ENCODE results near the gene CERS3. TPM values are rescaled to one million over a fixed set of nuclear protein-coding genes. Genes with fewer than 3 reads are reported as not detected.

The CERS3 gene
- total RNA-seq, 4 donors from 2014 or later: 0.11 TPM; not detected in 3

GRCh38 chr15:100544946-100545345 lies 16.2 kb upstream of the CERS3 start:
- TF ChIP-seq EP300 (IDR thresholded peaks at IDR 0.05) (no peak), POLR2AphosphoS5 (IDR thresholded peaks at IDR 0.05) (no peak), CTCF (IDR thresholded peaks at IDR 0.05) (no peak), POLR2A (IDR thresholded peaks at IDR 0.05; ENCODE audit: low read depth) (no peak)
- intact Hi-C loops (cut with DNase I): no loop called here
- no peak for DNase-seq (ENCODE audit: extremely low spot score)
- Histone ChIP-seq H3K27me3 (peaks cover 0 to 44% (median 0%) of the 10 kb centered on the region in 4 donors), H3K27ac (replicated peaks in 1 of 4) (no peak overlapping the region), H3K36me3 (no peaks in the 10 kb centered on the region), H3K4me1 (peaks cover 0 to 10% (median 0%) of the 10 kb centered on the region in 4 donors), H3K9me3 (no peaks in the 10 kb centered on the region), H3K4me3 (no peak overlapping the region)
- WGBS: 66% methylated on average over 6 of the region's 6 CpGs

GRCh38 chr15:100544338-100544841 lies 15.6 kb upstream of the CERS3 start:
- TF ChIP-seq POLR2AphosphoS5 (IDR thresholded peaks at IDR 0.05) (no peak), EP300 (IDR thresholded peaks at IDR 0.05) (no peak), POLR2A (IDR thresholded peaks at IDR 0.05; ENCODE audit: low read depth) (no peak), CTCF (IDR thresholded peaks at IDR 0.05) (no peak)
- Histone ChIP-seq H3K9me3 (no peaks in the 10 kb centered on the region), H3K27ac (replicated peaks in 1 of 4) (no peak overlapping the region), H3K27me3 (peaks cover 0 to 50% (median 0%) of the 10 kb centered on the region in 4 donors), H3K4me1 (peaks cover 0 to 10% (median 0%) of the 10 kb centered on the region in 4 donors), H3K4me3 (no peak overlapping the region), H3K36me3 (no peaks in the 10 kb centered on the region)
- DNase-seq (ENCODE audit: extremely low spot score): no peak
- WGBS: 80% methylated on average over 1 of the region's 57 CpGs
- intact Hi-C loops (cut with DNase I): no loop called here

GRCh38 chr15:100542290-100542689 lies 13.5 kb upstream of the CERS3 start:
- WGBS: 96% methylated on average over 6 of the region's 6 CpGs
- Histone ChIP-seq H3K4me1 (peaks cover 0 to 10% (median 0%) of the 10 kb centered on the region in 4 donors), H3K27ac (replicated peaks in 1 of 4) (no peak overlapping the region), H3K9me3 (no peaks in the 10 kb centered on the region), H3K4me3 (no peak overlapping the region), H3K27me3 (peaks cover 0 to 51% (median 0%) of the 10 kb centered on the region in 4 donors), H3K36me3 (no peaks in the 10 kb centered on the region)
- DNase-seq (ENCODE audit: extremely low spot score): no peak
- TF ChIP-seq CTCF (IDR thresholded peaks at IDR 0.05): no peak
- TF ChIP-seq POLR2AphosphoS5 (IDR thresholded peaks at IDR 0.05): no peak
- no peak for TF ChIP-seq POLR2A (IDR thresholded peaks at IDR 0.05; ENCODE audit: low read depth)
- TF ChIP-seq EP300 (IDR thresholded peaks at IDR 0.05): no peak
- intact Hi-C loops (cut with DNase I): no loop called here

GRCh38 chr15:100537331-100537730 lies 8.6 kb upstream of the CERS3 start:
- H3K4me1 ChIP-seq: no peaks in the 10 kb centered on the region
- peaks cover 0 to 28% (median 0%) of the 10 kb centered on the region in 4 donors for H3K27me3 ChIP-seq
- WGBS: 52% methylated on average over 2 of the region's 2 CpGs
- H3K4me3 ChIP-seq: no peak overlapping the region
- intact Hi-C loops (cut with DNase I): no loop called here
- H3K27ac ChIP-seq (replicated peaks in 1 of 4): no peak overlapping the region
- no peaks in the 10 kb centered on the region for H3K36me3 ChIP-seq
- no peaks in the 10 kb centered on the region for H3K9me3 ChIP-seq
- no peak for TF ChIP-seq CTCF (IDR thresholded peaks at IDR 0.05)
- no peak for TF ChIP-seq EP300 (IDR thresholded peaks at IDR 0.05)
- no peak for TF ChIP-seq POLR2AphosphoS5 (IDR thresholded peaks at IDR 0.05)
- TF ChIP-seq POLR2A (IDR thresholded peaks at IDR 0.05; ENCODE audit: low read depth): no peak
- DNase-seq (ENCODE audit: extremely low spot score): peak; percentile 42

GRCh38 chr15:100536733-100537132 lies 8.0 kb upstream of the CERS3 start:
- DNase-seq (ENCODE audit: extremely low spot score): no peak
- no peaks in the 10 kb centered on the region for H3K9me3 ChIP-seq
- peaks cover 0 to 26% (median 0%) of the 10 kb centered on the region in 4 donors for H3K27me3 ChIP-seq
- no peak overlapping the region for H3K4me3 ChIP-seq
- intact Hi-C loops (cut with DNase I): no loop called here
- no peaks in the 10 kb centered on the region for H3K36me3 ChIP-seq
- H3K4me1 ChIP-seq: no peaks in the 10 kb centered on the region
- no peak overlapping the region for H3K27ac ChIP-seq (replicated peaks in 1 of 4)
- TF ChIP-seq POLR2AphosphoS5 (IDR thresholded peaks at IDR 0.05) (no peak), POLR2A (IDR thresholded peaks at IDR 0.05; ENCODE audit: low read depth) (no peak), EP300 (IDR thresholded peaks at IDR 0.05) (no peak), CTCF (IDR thresholded peaks at IDR 0.05) (no peak)

All from esophagus muscularis mucosa (tissue), 4 donors.